Endodermal cell (in vitro differentiated cells): ENCODE results near the gene PTPRR. TPM values are rescaled to one million over a fixed set of nuclear protein-coding genes. Genes with fewer than 3 reads are reported as not detected.

ENCODE experiments used
- DNase-seq: peaks from one replicate; pipeline ENCODE4 v3.0.0-alpha.2; 2017
- H3K27ac ChIP-seq: 2 replicates; pipeline ENCODE4 v1.5.1; 2013; ENCODE audit warnings: mild to moderate bottlenecking, low read depth, low read length, moderate library complexity
- H3K27me3 ChIP-seq: 2 replicates; pipeline ENCODE4 v1.6.1; 2013; ENCODE audit warnings: mild to moderate bottlenecking, low read length, moderate library complexity; ENCODE audit not compliant: insufficient read depth, control insufficient read depth, poor library complexity, severe bottlenecking
- H3K36me3 ChIP-seq: 2 replicates; pipeline ENCODE4 v1.7.0; 2013; ENCODE audit warnings: mild to moderate bottlenecking, low read length, moderate library complexity; ENCODE audit not compliant: control insufficient read depth, insufficient read depth
- H3K4me1 ChIP-seq: one replicate; pipeline ENCODE4 v1.7.0; 2013; ENCODE audit warnings: low read length; ENCODE audit not compliant: control insufficient read depth, insufficient read depth
- H3K4me3 ChIP-seq: 2 replicates; pipeline ENCODE4 v1.5.1; 2013; ENCODE audit warnings: mild to moderate bottlenecking, low read length, moderate library complexity
- H3K9ac ChIP-seq: 2 replicates; pipeline ENCODE4 v1.6.1; 2013; ENCODE audit warnings: mild to moderate bottlenecking, low read length, moderate library complexity; ENCODE audit not compliant: poor library complexity, severe bottlenecking; ENCODE audit errors: extremely low read depth
- H3K9me3 ChIP-seq: 2 replicates; pipeline ENCODE4 v1.6.1; 2013; ENCODE audit warnings: mild to moderate bottlenecking, low read length, moderate library complexity; ENCODE audit not compliant: control insufficient read depth
- H3K27ac Mint-ChIP-seq: 2 replicates; pipeline ENCODE4 v1.8.0; 2020; ENCODE audit warnings: mixed read lengths
- H3K27me3 Mint-ChIP-seq: 2 replicates; pipeline ENCODE4 v1.8.0; 2021; ENCODE audit warnings: mild to moderate bottlenecking, mixed read lengths; ENCODE audit not compliant: insufficient read depth
- H3K36me3 Mint-ChIP-seq: 2 replicates; pipeline ENCODE4 v1.8.0; 2020; ENCODE audit warnings: low read depth, mixed read lengths
- H3K4me1 Mint-ChIP-seq: 2 replicates; pipeline ENCODE4 v1.8.0; 2020; ENCODE audit warnings: mixed read lengths
- H3K4me3 Mint-ChIP-seq: 2 replicates; pipeline ENCODE4 v1.8.0; 2020; ENCODE audit warnings: mild to moderate bottlenecking, moderate library complexity, mixed read lengths
- H3K9me3 Mint-ChIP-seq: 2 replicates; pipeline ENCODE4 v1.8.0; 2020; ENCODE audit warnings: mild to moderate bottlenecking, mixed read lengths
- WGBS, 2 experiments: methylation state at CpG; one replicate each; pipeline versions ENCODE4 v1.1.5 to v1.1.7; 2013; ENCODE audit warnings: missing lambda C conversion rate in 2 of 2, mixed read lengths in 1 of 2; ENCODE audit not compliant: insufficient coverage in 1 of 2, insufficient read length in 1 of 2; 5-methylcytosine and 5-hydroxymethylcytosine counted together
- total RNA-seq, 2 donors: library from RNA; stranded (reverse); fragmentation: NEBNext Ultra II Directional in 1 of 2; extraction: Animal tissue kit (Norgen Biotek cat#: 25700) in 1 of 2; gene quantifications; 2 replicates in 1 of 2; 3 replicates in 1 of 2; pipeline ENCODE4 v1.2.1, GENCODE V29; 2021
- TF ChIP-seq, protein P1 (sequence below): fragments of 200-600 bp; sonication (generic); conservative IDR thresholded peaks from 2 replicates; pipeline ENCODE4 v1.5.0; 2021; ENCODE audit warnings: antibody characterized with exemption, mild to moderate bottlenecking

PTPRR gene
- total RNA-seq, 2 donors from 2014 or later = 0.27 to 0.40 TPM

DNA sequence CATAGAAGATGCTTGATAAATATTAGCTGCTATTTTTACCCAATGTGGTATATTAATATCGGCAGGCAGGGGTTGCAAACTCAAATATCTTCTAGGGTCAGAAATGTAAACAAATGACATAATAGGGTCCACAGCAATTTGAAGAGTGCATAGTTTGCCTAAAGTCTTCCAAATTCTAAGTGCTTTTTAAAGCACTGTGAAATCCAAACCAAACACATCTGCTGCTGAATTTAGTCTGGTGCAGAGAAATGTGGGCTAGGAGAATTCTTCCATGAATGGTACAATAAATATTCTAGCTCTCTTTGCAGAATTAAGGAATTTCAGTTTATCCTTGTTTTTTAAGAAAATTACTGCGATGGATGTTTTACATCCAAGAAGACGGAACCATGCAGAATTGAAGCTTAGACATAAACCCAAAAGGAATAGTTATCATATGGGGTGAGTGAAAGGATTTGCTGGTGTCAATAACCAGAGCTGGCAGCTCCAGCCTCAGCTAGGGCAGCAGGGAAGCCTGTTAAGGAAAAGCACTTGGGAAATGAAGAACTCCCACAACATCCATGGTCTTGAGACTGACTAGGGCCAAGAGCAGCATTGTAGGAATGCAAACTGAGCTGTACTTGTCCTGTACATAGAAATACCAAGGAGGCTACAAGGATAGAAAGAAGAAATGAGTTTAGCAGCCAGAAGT lies 65.5 kb downstream of the PTPRR start:
- Histone ChIP-seq H3K27me3 (no peaks in the 10 kb centered on the region), H3K4me1 (no peaks in the 10 kb centered on the region), H3K27ac (no peak overlapping the region), H3K36me3 (no peaks in the 10 kb centered on the region), H3K4me3 (no peak overlapping the region), H3K9me3 (no peaks in the 10 kb centered on the region), H3K9ac (no peak overlapping the region)
- Mint-ChIP-seq H3K9me3 (no peaks in the 10 kb centered on the region), H3K4me3 (no peak overlapping the region), H3K27me3 (peaks cover 6% of the 10 kb centered on the region), H3K27ac (no peak overlapping the region), H3K4me1 (peaks cover 20% of the 10 kb centered on the region), H3K36me3 (no peaks in the 10 kb centered on the region)
- TF ChIP-seq, protein P1, sequence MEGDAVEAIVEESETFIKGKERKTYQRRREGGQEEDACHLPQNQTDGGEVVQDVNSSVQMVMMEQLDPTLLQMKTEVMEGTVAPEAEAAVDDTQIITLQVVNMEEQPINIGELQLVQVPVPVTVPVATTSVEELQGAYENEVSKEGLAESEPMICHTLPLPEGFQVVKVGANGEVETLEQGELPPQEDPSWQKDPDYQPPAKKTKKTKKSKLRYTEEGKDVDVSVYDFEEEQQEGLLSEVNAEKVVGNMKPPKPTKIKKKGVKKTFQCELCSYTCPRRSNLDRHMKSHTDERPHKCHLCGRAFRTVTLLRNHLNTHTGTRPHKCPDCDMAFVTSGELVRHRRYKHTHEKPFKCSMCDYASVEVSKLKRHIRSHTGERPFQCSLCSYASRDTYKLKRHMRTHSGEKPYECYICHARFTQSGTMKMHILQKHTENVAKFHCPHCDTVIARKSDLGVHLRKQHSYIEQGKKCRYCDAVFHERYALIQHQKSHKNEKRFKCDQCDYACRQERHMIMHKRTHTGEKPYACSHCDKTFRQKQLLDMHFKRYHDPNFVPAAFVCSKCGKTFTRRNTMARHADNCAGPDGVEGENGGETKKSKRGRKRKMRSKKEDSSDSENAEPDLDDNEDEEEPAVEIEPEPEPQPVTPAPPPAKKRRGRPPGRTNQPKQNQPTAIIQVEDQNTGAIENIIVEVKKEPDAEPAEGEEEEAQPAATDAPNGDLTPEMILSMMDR = no peak
- DNase-seq = no peak
- WGBS, 2 experiments = 97% methylated on average over 3 of the region's 3 CpGs

DNA sequence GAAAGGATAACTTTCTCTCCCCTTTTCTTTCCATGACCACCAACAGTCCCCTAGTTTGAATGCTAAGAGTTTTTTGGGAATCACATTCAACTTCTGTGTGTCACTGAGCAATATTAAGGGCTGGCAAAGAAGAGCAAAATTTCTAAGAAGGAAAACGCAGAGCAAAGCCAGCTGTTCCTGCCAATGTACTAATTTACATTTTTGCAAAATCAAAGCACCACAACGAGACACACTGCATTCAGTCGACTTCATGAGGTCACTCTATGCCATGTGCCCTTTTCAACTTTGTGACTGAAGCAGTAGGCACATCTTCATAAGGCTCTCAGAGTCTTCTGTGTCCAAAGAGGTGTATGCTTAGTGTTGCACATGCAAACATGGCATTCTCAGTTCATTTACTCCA lies 66.4 kb downstream of the PTPRR start:
- Histone ChIP-seq H3K4me1 (no peaks in the 10 kb centered on the region), H3K4me3 (no peak overlapping the region), H3K9me3 (no peaks in the 10 kb centered on the region), H3K27ac (no peak overlapping the region), H3K36me3 (no peaks in the 10 kb centered on the region), H3K9ac (no peak overlapping the region), H3K27me3 (no peaks in the 10 kb centered on the region)
- no peak for DNase-seq
- Mint-ChIP-seq H3K4me3 (no peak overlapping the region), H3K9me3 (no peaks in the 10 kb centered on the region), H3K27ac (no peak overlapping the region), H3K27me3 (peaks cover 6% of the 10 kb centered on the region), H3K36me3 (no peaks in the 10 kb centered on the region), H3K4me1 (peaks cover 20% of the 10 kb centered on the region)
- TF ChIP-seq, protein P1 = no peak
- 88 to 93% methylated on average over 3 of the region's 3 CpGs for WGBS, 2 experiments

DNA sequence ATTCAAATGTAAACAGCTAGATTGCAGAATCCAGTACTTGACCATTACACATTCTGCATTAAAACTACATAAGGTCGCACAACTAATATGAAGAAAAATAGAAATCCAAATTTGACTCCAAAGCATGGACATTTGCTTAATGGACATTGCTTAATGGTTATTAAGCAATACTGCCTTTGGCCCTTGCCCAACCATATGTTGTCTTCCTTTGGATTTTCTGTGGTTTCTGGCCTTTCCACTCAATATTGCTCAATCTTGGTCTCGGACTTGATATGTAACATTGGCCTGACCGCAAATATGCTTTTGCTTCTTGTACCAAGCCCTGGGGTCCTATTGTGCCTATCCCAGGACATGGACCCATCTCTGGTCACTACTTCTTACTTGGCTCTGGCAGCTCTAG lies 67.2 kb downstream of the PTPRR start:
- Mint-ChIP-seq H3K27me3 (peaks cover 6% of the 10 kb centered on the region), H3K27ac (no peak overlapping the region), H3K36me3 (no peaks in the 10 kb centered on the region), H3K9me3 (no peaks in the 10 kb centered on the region), H3K4me1 (peaks cover 20% of the 10 kb centered on the region), H3K4me3 (no peak overlapping the region)
- TF ChIP-seq, protein P1 = no peak
- Histone ChIP-seq H3K27ac (no peak overlapping the region), H3K4me1 (no peaks in the 10 kb centered on the region), H3K4me3 (no peak overlapping the region), H3K9ac (no peak overlapping the region), H3K27me3 (no peaks in the 10 kb centered on the region), H3K36me3 (no peaks in the 10 kb centered on the region), H3K9me3 (no peaks in the 10 kb centered on the region)
- 95 to 96% methylated on average over 2 to 3 of the region's 3 CpGs for WGBS, 2 experiments
- DNase-seq = no peak
